T-cell (primary cell): Measurements from ENCODE around the gene GPRC5C. TPM values are rescaled to one million over a fixed set of nuclear protein-coding genes. Genes with fewer than 3 reads are reported as not detected.
A peak's percentile ranks its signal among the peaks of the same experiment; 100 is the strongest.

Experiments used
- ATAC-seq, 4 experiments: fragments of 200-7000 bp in 3 of 4; fragments of 150-1000 bp in 1 of 4; cut with Tn5 transposase; replicated peaks in 1 of 4; 1 replicate in 3 of 4; 2 replicates in 1 of 4; pipeline ENCODE4 v1.10.0; 2021; ENCODE audit warnings: moderate library complexity in 3 of 4, mild to moderate bottlenecking in 2 of 4, moderate number of reproducible peaks in 1 of 4
- CTCF ChIA-PET, 2 donors: fragments of 300-600 bp; sonication (Branson Sonifier 250); formaldehyde crosslinking; loops; one replicate each; lab custom pipeline; 2022; ENCODE audit warnings: antibody characterized with exemption in 2 of 2; lab: Charles Lee
- POLR2A ChIA-PET, 2 donors: fragments of 300-600 bp; sonication (Branson Sonifier 250); formaldehyde crosslinking; loops; one replicate each; lab custom pipeline; 2022; ENCODE audit warnings: antibody characterized with exemption in 2 of 2; lab: Charles Lee
- DNase-seq, 35 experiments: peaks; one replicate each; pipeline versions ENCODE4 v3.0.0 to v3.0.0-alpha.2; 2013 to 2023
- H3K27ac ChIP-seq: one replicate; pipeline ENCODE4 v1.5.1; 2013; ENCODE audit warnings: low read length
- H3K27me3 ChIP-seq, 2 experiments: replicated peaks in 1 of 2; 1 replicate in 1 of 2; 2 replicates in 1 of 2; pipeline versions ENCODE4 v1.6.1 to v1.7.0; 2013; ENCODE audit warnings: low read length in 1 of 2, mixed read lengths in 1 of 2; ENCODE audit not compliant: control insufficient read depth in 2 of 2, insufficient read depth in 2 of 2; ENCODE audit errors: extremely low read depth in 1 of 2
- H3K36me3 ChIP-seq, 2 donors: 1 replicate in 1 of 2; 2 replicates in 1 of 2; pipeline versions ENCODE4 v1.6.1 to v1.7.0; 2013; ENCODE audit warnings: low read length in 1 of 2; ENCODE audit not compliant: control insufficient read depth in 2 of 2, insufficient read depth in 1 of 2; ENCODE audit errors: extremely low read depth in 1 of 2
- H3K4me1 ChIP-seq, 2 experiments: 1 replicate in 1 of 2; 2 replicates in 1 of 2; pipeline versions ENCODE4 v1.6.1 to v1.7.0; 2013; ENCODE audit warnings: low read length in 2 of 2, mixed read lengths in 1 of 2; ENCODE audit not compliant: insufficient read depth in 2 of 2, control insufficient read depth in 1 of 2; ENCODE audit errors: extremely low read depth in 1 of 2
- H3K4me3 ChIP-seq, 2 donors: 1 replicate in 1 of 2; 2 replicates in 1 of 2; pipeline versions ENCODE4 v1.5.1 to v1.7.0; 2013; ENCODE audit warnings: mild to moderate bottlenecking in 2 of 2, low read length in 1 of 2, moderate library complexity in 1 of 2; ENCODE audit not compliant: control insufficient read depth in 1 of 2; ENCODE audit errors: extremely low read depth in 1 of 2
- H3K9me3 ChIP-seq: 2 replicates; pipeline ENCODE4 v1.7.0; 2013
- H3K27ac Mint-ChIP-seq, 2 donors: one replicate each; pipeline ENCODE4 v1.8.0; 2020 to 2021; ENCODE audit warnings: mild to moderate bottlenecking in 2 of 2, mixed read lengths in 2 of 2
- H3K27me3 Mint-ChIP-seq, 2 donors: one replicate each; pipeline ENCODE4 v1.8.0; 2021 to 2022; ENCODE audit warnings: mixed read lengths in 2 of 2
- H3K36me3 Mint-ChIP-seq: one replicate; pipeline ENCODE4 v1.8.0; 2021; ENCODE audit warnings: mixed read lengths
- H3K4me1 Mint-ChIP-seq, 3 donors: one replicate each; pipeline ENCODE4 v1.8.0; 2020 to 2022; ENCODE audit warnings: mixed read lengths in 3 of 3, mild to moderate bottlenecking in 1 of 3
- H3K4me3 Mint-ChIP-seq, 3 donors: one replicate each; pipeline ENCODE4 v1.8.0; 2020 to 2022; ENCODE audit warnings: mild to moderate bottlenecking in 3 of 3, mixed read lengths in 3 of 3, moderate library complexity in 3 of 3
- H3K9me3 Mint-ChIP-seq, 3 donors: one replicate each; pipeline ENCODE4 v1.8.0; 2020 to 2022; ENCODE audit warnings: mixed read lengths in 3 of 3
- WGBS: methylation state at CpG from one replicate; pipeline ENCODE4 v1.1.5; 2013; ENCODE audit warnings: missing lambda C conversion rate; ENCODE audit not compliant: insufficient coverage; 5-methylcytosine and 5-hydroxymethylcytosine counted together
- total RNA-seq, 35 experiments: library from RNA in 6 of 35; stranded (reverse) in 6 of 35; fragments of 120-200 nt in 1 of 35; gene quantifications; one replicate each; pipeline versions ENCODE4 v1.2.1 to v1.2.4 and lab custom pipeline; 2013 to 2026

Gene GPRC5C
- total RNA-seq, 5 donors from 2014 or later (not counting 1 experiment from before 2014, with no cell fraction given), result 0.46 to 1.5 (median 0.55) TPM; not detected in 2

DNA sequence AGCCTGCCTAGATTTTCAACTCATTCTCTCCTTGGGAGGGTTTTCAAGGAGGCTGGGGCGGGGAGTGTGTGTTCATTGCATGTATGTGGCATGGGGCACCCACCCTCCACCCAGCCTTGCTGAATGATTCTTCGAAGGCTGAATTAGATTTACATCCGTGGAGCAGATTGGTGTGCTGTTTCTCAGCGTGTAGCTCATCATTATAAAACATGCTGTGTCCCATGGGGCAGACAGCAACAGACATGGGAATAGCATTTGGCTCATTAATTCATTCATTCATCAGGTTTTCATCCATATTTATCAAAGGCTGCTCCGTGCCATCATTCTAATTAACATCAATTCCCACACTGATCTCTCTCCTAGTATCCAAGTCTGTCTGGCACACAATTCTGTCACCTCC lies 23.9 kb downstream of the GPRC5C start:
- no peaks in the 10 kb centered on the region for H3K36me3 ChIP-seq
- peaks cover 5 to 63% of the 10 kb centered on the region in 2 experiments for H3K4me1 ChIP-seq
- Mint-ChIP-seq H3K4me3 (peak overlapping the region in 1 of 3 donors; percentile 40), H3K27me3 (peaks cover 4% of the 10 kb centered on the region in 2 donors), H3K27ac (no peak overlapping the region), H3K4me1 (peaks cover 19 to 49% (median 27%) of the 10 kb centered on the region in 3 donors), H3K36me3 (no peaks in the 10 kb centered on the region), H3K9me3 (no peaks in the 10 kb centered on the region)
- POLR2A ChIA-PET, result no interaction called here
- H3K9me3 ChIP-seq, result no peaks in the 10 kb centered on the region
- no peak for ATAC-seq
- 100% methylated on average over 4 of the region's 5 CpGs for WGBS
- H3K4me3 ChIP-seq, result no peak overlapping the region
- H3K27ac ChIP-seq, result no peak overlapping the region
- CTCF ChIA-PET, result interaction anchor here (0.7 to 2.7 kb wide), 3 partner anchors 76 to 245 kb away, joined by 3 to 8 read pairs (median 3); no protein-coding TSS in a partner anchor
- H3K27me3 ChIP-seq, result peaks cover 0 to 29% of the 10 kb centered on the region in 2 experiments
- DNase-seq, result no peak

DNA sequence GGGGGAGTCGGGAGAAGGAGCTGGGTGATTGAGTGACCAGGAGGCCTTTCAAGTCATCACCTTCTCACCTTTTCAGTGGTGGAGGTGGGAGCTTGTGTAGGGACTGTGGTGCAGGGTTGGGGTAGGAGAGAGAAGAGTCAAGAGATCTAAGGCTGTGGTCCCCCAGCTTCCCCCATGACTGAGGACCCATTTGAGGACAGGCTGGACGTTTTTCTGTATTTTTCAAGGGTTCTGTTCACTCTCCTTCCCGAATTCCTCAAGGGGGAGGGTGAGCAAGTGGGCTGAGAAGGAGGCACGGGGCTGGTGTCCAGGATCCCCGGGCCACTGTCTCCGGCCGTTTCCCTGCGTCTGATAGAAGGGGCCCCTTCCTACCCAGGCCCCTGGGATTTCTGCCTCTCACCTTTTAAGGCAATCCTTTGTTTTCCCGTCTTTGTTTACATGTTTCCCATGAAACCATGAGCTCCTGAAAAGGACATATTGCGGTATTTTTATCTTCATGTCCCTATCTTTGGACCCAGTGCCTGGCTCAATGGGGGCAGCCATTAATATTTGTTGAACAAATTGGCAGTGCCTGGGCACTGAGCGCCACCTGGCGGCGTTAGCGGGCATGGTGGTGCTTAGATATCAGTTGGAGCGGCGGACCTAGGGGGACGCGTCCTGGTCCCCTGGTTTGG lies 25.4 kb downstream of the GPRC5C start:
- Histone ChIP-seq H3K9me3 (no peaks in the 10 kb centered on the region), H3K27me3 (peaks cover 0 to 24% of the 10 kb centered on the region in 2 experiments), H3K36me3 (no peaks in the 10 kb centered on the region), H3K27ac (no peak overlapping the region), H3K4me3 (no peak overlapping the region), H3K4me1 (peaks cover 5 to 71% of the 10 kb centered on the region in 2 experiments)
- peak in 3 of 4 experiments; percentile 33 to 43 (median 40) for ATAC-seq
- no peak overlapping the region for H3K4me3 Mint-ChIP-seq
- H3K27me3 Mint-ChIP-seq, result peaks cover 0 to 4% of the 10 kb centered on the region in 2 donors
- CTCF ChIA-PET, result interaction anchor here (0.6 to 2.7 kb wide), 14 partner anchors 9 to 255 kb away, joined by 3 to 8 read pairs (median 3); partner anchors contain the start of gene CD300A (in 1 of the 2)
- POLR2A ChIA-PET, result interaction anchor here in 1 of 2 donors (0.6 kb wide), 1 partner anchor 208 kb away, joined by 4 read pairs; no protein-coding TSS in a partner anchor
- DNase-seq, result peak in 34 of 35 experiments; percentile 19 to 86 (median 64)
- peak overlapping the region; percentile 55 to 70 for H3K27ac Mint-ChIP-seq
- H3K4me1 Mint-ChIP-seq, result peaks cover 26 to 54% (median 31%) of the 10 kb centered on the region in 3 donors
- no peaks in the 10 kb centered on the region for H3K36me3 Mint-ChIP-seq
- no peaks in the 10 kb centered on the region for H3K9me3 Mint-ChIP-seq
- 4% methylated on average over 10 of the region's 18 CpGs for WGBS

DNA sequence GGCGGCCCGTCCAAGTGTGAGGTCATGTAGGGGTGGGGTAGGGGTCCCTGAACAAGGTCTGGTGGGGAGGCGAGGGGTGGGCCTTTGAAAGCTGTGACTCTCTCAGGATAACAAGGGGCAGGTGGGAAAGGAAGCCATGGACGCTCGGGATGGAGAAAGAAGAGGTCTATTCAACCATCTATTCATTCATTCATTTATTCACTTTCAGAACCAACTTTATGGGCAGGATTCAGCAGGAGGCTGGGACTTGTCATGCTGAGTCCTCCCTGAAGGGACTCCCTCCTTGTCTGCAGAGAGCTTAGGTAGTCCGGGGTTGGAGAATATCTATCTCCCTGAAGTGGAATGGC lies 25.9 kb downstream of the GPRC5C start:
- ATAC-seq, result no peak
- no peak overlapping the region for H3K27ac ChIP-seq
- Mint-ChIP-seq H3K9me3 (no peaks in the 10 kb centered on the region), H3K27me3 (peaks cover 0 to 2% of the 10 kb centered on the region in 2 donors), H3K27ac (peak overlapping the region in 1 of 2 donors; percentile 70), H3K36me3 (no peaks in the 10 kb centered on the region), H3K4me1 (peaks cover 26 to 49% (median 31%) of the 10 kb centered on the region in 3 donors), H3K4me3 (no peak overlapping the region)
- H3K4me1 ChIP-seq, result peaks cover 8 to 71% of the 10 kb centered on the region in 2 experiments
- ChIA-PET POLR2A (no interaction called here), CTCF (interaction anchor here (0.6 to 2.7 kb wide), 10 partner anchors 8 to 89 kb away, joined by 3 to 8 read pairs (median 3); partner anchors contain the start of gene CD300A (in 1 of the 2))
- H3K27me3 ChIP-seq, result peaks cover 0 to 19% of the 10 kb centered on the region in 2 experiments
- H3K4me3 ChIP-seq, result no peak overlapping the region
- no peaks in the 10 kb centered on the region for H3K9me3 ChIP-seq
- no peaks in the 10 kb centered on the region for H3K36me3 ChIP-seq
- no peak for DNase-seq
- WGBS, result 0% methylated on average over 2 of the region's 6 CpGs

DNA sequence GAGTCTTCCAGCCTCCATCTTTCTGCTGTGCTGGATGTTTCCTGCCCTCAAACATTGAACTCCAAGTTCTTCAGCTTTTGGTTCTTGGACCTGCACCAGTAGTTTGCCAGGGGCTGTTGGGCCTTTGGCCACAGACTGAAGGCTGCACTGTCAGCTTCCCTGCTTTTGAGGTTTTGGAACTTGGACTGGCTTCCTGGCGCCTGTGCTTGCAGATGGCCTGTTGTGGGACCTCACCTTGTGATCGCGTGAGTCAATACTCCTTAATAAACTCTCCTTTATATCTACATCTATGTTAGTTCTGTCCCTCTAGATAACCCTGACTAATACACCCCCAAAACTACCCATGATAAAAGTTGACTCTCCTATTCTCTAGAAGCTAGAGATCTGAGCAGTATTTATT lies 26.9 kb downstream of the GPRC5C start:
- 94% methylated on average over 3 of the region's 3 CpGs for WGBS
- Mint-ChIP-seq H3K9me3 (no peaks in the 10 kb centered on the region), H3K4me1 (peaks cover 20 to 44% (median 41%) of the 10 kb centered on the region in 3 donors), H3K27me3 (no peaks in the 10 kb centered on the region), H3K4me3 (no peak overlapping the region), H3K27ac (no peak overlapping the region), H3K36me3 (no peaks in the 10 kb centered on the region)
- Histone ChIP-seq H3K27me3 (peaks cover 0 to 10% of the 10 kb centered on the region in 2 experiments), H3K36me3 (no peaks in the 10 kb centered on the region), H3K9me3 (no peaks in the 10 kb centered on the region), H3K4me1 (peaks cover 13 to 72% of the 10 kb centered on the region in 2 experiments), H3K4me3 (no peak overlapping the region), H3K27ac (no peak overlapping the region)
- DNase-seq, result no peak
- no peak for ATAC-seq
- ChIA-PET POLR2A (no interaction called here), CTCF (interaction anchor here in 1 of 2 donors (0.8 kb wide), 1 partner anchor 34 kb away, joined by 5 read pairs; no protein-coding TSS in a partner anchor)

DNA sequence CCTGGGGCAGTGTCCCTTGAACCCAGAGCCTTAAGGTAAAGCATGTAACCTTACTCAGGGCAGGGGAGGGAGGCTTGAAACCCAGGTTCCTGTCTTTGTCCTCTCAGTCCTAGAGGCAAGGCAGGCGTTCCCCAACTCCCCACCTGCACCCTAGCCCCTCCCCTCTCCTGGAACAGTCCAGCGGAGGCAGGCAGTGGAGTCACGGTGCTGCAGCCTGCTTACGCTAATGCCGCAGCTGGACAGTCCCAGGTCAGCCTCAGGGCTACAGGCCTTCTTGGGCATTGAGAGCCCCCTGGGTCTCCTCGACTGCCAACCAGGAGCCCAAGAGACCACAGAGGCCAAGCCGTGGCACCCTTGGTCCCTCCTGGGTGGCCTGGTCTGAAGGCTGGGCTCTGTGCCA lies 27.7 kb downstream of the GPRC5C start:
- Histone ChIP-seq H3K27ac (no peak overlapping the region), H3K36me3 (no peaks in the 10 kb centered on the region), H3K27me3 (peaks cover 0 to 5% of the 10 kb centered on the region in 2 experiments), H3K4me3 (no peak overlapping the region), H3K9me3 (no peaks in the 10 kb centered on the region), H3K4me1 (peaks cover 15 to 73% of the 10 kb centered on the region in 2 experiments)
- H3K4me3 Mint-ChIP-seq, result no peak overlapping the region
- ChIA-PET CTCF (no interaction called here), POLR2A (no interaction called here)
- no peaks in the 10 kb centered on the region for H3K9me3 Mint-ChIP-seq
- WGBS, result 90% methylated on average over 7 of the region's 7 CpGs
- H3K4me1 Mint-ChIP-seq, result peaks cover 17 to 42% (median 42%) of the 10 kb centered on the region in 3 donors
- no peak for DNase-seq
- no peaks in the 10 kb centered on the region for H3K27me3 Mint-ChIP-seq
- H3K36me3 Mint-ChIP-seq, result no peaks in the 10 kb centered on the region
- no peak for ATAC-seq
- H3K27ac Mint-ChIP-seq, result no peak overlapping the region

DNA sequence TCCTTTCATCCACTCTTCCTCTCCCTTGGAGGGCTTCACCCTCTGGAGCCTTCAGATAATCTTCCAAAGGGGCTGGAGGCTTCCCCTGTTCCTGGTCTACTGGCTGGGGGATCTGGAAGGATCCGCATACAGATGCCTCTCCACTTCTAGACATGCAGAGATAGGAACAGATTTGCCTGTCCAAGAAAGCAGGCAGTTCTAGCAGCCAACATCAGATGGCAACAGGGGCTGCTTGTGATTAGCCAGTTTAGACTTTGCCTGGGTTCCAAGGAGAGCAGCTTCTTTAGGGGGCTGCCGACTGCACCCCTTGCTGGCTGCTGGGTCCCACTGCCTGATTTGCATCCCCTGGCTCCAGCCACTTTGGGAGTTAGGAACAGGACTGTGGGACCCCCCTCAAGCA lies 28.4 kb downstream of the GPRC5C start:
- H3K27me3 Mint-ChIP-seq, result no peaks in the 10 kb centered on the region
- no peak for DNase-seq
- no peak overlapping the region for H3K4me3 ChIP-seq
- H3K4me3 Mint-ChIP-seq, result no peak overlapping the region
- peaks cover 17 to 42% (median 42%) of the 10 kb centered on the region in 3 donors for H3K4me1 Mint-ChIP-seq
- no peaks in the 10 kb centered on the region for H3K36me3 ChIP-seq
- POLR2A ChIA-PET, result no interaction called here
- no peak overlapping the region for H3K27ac ChIP-seq
- no peaks in the 10 kb centered on the region for H3K9me3 ChIP-seq
- peaks cover 22 to 77% of the 10 kb centered on the region in 2 experiments for H3K4me1 ChIP-seq
- H3K36me3 Mint-ChIP-seq, result no peaks in the 10 kb centered on the region
- CTCF ChIA-PET, result no interaction called here
- no peaks in the 10 kb centered on the region for H3K9me3 Mint-ChIP-seq
- H3K27ac Mint-ChIP-seq, result peak overlapping the region; percentile 56 to 81
- ATAC-seq, result no peak
- H3K27me3 ChIP-seq, result peaks cover 0 to 3% of the 10 kb centered on the region in 2 experiments
- WGBS, result 95% methylated on average over 2 of the region's 2 CpGs
